Body of pancreas (tissue), 4 donors: Measurements from ENCODE around the gene TBC1D16.
A peak's percentile ranks its signal among the peaks of the same experiment; 100 is the strongest.

Experiments used
- POLR2A ChIP-seq, 3 donors: fragments of 450-650 bp; IDR thresholded peaks; one replicate each; pipeline ENCODE4 v1.6.1; 2016; ENCODE audit warnings: antibody characterized with exemption in 3 of 3, mild to moderate bottlenecking in 2 of 3
- TF ChIP-seq, protein P1 (sequence below), 7 experiments: fragments of 450-650 bp in 4 of 7; fragments of 200-600 bp in 3 of 7; sonication (generic) in 3 of 7; IDR thresholded peaks; one replicate each; pipeline ENCODE4 v1.5.1; 2016 to 2019; ENCODE audit warnings: antibody characterized with exemption in 7 of 7

DNA sequence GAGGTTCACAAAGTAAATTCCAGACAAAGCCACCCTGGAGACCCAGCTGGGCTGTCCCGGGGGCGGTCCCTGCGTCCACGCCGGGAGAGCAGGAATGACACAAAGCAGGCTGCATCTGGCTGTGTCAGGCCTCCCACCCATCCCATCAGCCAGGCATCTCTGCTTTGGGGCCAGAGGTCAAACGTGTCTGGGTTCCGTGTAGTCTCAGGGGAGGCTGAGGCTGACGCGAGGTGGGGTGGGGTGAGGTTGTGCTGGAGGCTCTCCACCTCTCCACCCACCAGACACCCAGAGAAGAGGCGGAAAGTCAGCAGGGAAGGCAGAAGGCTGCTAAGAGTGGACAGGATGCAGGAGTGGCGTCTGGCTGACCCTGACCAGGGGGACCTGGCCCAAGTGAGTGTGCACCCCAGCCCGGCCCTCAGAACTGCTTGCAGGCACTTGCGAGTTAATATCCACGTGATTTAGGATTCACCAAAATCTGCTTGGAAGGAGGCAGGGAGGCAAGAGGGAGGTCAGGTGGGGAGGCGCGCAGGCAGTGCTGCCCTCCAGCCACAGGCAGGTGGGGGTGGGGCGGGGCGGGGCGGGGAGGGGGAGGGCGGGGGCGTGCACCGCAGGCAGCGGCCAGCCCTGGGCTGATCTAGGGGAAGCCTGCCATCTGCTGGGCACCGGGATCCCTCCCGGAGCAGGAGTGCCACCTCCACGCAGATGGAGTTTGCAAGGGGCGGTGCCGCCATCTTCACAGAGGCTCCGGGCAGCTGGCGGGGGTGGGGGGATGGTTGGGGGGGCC, 44.3 kb downstream of the TBC1D16 start:
- TF ChIP-seq, protein P1, sequence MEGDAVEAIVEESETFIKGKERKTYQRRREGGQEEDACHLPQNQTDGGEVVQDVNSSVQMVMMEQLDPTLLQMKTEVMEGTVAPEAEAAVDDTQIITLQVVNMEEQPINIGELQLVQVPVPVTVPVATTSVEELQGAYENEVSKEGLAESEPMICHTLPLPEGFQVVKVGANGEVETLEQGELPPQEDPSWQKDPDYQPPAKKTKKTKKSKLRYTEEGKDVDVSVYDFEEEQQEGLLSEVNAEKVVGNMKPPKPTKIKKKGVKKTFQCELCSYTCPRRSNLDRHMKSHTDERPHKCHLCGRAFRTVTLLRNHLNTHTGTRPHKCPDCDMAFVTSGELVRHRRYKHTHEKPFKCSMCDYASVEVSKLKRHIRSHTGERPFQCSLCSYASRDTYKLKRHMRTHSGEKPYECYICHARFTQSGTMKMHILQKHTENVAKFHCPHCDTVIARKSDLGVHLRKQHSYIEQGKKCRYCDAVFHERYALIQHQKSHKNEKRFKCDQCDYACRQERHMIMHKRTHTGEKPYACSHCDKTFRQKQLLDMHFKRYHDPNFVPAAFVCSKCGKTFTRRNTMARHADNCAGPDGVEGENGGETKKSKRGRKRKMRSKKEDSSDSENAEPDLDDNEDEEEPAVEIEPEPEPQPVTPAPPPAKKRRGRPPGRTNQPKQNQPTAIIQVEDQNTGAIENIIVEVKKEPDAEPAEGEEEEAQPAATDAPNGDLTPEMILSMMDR (IDR thresholded peaks at IDR 0.05): peak; percentile 27 to 77 (median 65)
- no peak for TF ChIP-seq POLR2A (IDR thresholded peaks at IDR 0.05)
